GM12872 (cell line): ENCODE data around the gene AOPEP.

Source experiments
- CTCF ChIP-seq: IDR thresholded peaks from 3 replicates; pipeline ENCODE4 v1.5.1; 2011; ENCODE audit warnings: low read depth, mild to moderate bottlenecking, low read length, moderate library complexity; ENCODE audit not compliant: insufficient read depth

AOPEP gene

GRCh38 chr9:95018099-95018936 is 291.8 kb downstream of the AOPEP start:
- TF ChIP-seq CTCF = no peak

- TF ChIP-seq CTCF = no peak
Observed at GRCh38 chr9:95021166-95021886, 294.8 kb downstream of the AOPEP start.

- no peak for TF ChIP-seq CTCF
Observed at GRCh38 chr9:95022657-95023056, 296.2 kb downstream of the AOPEP start.

DNA sequence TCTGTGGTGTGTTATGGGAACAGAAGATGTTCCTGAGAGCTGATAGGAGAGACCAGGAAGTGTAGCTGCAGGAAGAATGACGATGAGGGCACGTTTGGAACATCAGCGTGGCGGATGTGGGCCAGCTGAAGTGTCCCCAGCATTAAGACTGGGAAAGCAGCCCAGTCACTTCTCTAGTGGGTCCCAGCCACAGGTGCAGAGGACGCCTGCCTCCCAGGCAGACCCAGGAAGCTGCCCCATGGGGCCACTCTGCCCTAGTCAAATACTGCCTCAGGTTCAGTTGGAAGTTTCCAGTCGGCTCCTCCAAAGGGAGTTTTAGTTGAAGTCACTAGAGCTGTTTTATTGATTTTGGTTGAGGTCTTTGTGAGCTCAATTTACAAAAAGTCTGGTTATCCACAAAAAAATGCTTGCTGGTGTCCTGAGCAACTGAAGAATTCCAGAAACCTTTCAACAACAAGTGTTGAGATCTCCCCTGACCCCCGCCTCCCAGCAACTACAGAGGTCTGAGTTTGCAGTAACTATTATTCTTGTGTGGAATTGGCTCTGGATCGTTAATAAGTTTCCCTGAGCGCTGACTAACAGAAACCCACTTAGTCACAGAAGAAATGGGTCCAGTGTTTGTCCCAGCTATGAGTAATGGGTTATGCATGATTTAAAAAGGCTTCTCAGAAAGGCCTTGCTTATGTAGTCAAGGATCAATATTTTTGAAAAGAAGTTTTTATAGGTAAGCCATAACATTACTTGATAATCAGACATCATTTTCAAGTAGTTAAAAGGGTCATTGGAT is 296.9 kb downstream of the AOPEP start:
- no peak for TF ChIP-seq CTCF

DNA sequence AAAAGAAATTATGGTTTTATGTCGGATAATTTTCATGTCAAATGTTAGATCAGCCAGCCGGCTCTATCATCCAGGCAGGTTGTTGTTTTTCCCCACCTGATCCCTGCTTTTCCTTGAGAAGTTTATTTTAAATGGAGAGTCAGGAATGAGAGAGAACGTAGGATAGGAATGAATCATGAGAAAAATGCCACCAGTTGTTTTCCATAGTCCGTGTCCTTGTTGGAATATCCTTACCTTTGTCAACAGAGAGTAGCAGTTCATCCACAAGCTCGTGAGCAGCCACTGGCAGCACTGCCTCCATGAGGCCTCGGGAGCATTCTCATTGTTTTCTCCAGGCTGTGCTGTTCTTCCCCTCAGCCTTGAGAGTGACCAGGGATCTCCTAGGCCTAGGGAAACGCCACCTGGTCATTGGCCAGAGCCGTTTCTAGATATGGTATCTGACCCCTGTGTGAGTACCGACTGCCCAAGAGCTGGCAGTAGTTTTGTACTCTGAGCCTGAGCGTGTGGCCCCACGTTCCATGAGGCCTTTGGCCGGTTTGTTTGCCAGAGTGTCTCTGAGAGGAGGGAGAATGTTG is 297.7 kb downstream of the AOPEP start:
- no peak for TF ChIP-seq CTCF

DNA sequence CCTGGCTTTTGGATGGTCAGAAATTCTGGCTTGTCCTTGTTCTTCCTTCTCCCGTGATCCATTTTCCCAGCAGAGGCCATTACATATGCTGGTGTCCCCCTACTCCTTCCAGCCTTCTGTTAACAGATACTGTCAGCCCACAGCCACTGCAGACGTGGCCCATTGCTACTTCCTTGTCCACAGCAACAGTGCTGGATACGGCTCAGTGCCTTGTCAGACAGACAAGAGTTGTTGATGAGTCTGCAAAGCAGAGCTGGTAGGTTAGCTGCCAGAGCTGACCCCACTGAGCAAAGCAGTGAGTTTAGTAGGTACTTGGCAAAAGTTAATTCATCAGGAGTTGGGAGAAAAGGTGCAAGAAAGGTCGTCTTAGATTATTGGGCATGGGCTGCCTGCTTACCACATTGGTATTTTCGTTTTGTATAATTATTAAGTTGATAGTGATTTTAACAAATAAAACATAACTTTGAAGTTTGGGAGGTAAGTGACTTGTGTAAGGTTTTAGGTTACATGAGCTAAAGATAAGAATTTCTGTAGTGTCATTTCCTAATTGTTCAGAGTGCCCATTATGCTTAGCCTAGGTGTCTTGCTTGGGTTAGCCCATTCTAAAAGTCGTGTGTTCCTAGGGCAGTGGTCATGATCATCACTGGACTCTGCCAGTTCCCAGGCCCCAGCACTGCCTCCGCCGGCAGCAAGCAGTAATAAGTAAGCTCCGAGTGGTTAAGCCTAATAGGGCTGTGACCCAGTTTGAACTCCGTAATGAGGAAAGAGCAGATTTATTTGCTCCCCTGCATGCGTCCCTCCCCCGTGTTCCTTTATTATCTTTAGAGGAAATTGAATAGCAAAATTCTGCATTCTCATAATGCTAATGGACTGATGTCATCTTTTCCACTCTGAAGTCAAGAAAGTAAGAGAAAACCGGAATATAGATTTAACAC is 299.0 kb downstream of the AOPEP start:
- TF ChIP-seq CTCF = no peak
